PFSK-1 (cell line): Measurements from ENCODE around the gene HHIPL2.

ENCODE experiments used
- FOXP2 ChIP-seq: optimal IDR thresholded peaks from 2 replicates; pipeline ENCODE3; 2011; ENCODE audit warnings: borderline replicate concordance, control low read depth, inconsistent platforms; ENCODE audit not compliant: insufficient read depth; ENCODE audit errors: extremely low read length, extremely low read depth
- POLR2AphosphoS5 ChIP-seq: IDR thresholded peaks from 2 replicates; pipeline ENCODE4 v1.6.1; 2012; ENCODE audit warnings: low read depth, mild to moderate bottlenecking, control low read depth, low read length, moderate library complexity
- SIN3A ChIP-seq: IDR thresholded peaks from 2 replicates; pipeline ENCODE4 v1.6.1; 2012; ENCODE audit warnings: mild to moderate bottlenecking, low read length, moderate library complexity, borderline replicate concordance; ENCODE audit not compliant: insufficient read depth
- TAF1 ChIP-seq: IDR thresholded peaks from 2 replicates; pipeline ENCODE4 v1.6.1; 2012; ENCODE audit warnings: low read length, control low read depth, borderline replicate concordance; ENCODE audit not compliant: insufficient read depth
- TF ChIP-seq, protein P1 (sequence below), 2 experiments: IDR thresholded peaks; 2 replicates each; pipeline versions ENCODE4 v1.6.1 to v1.8.0; 2011 to 2012; ENCODE audit warnings: low read depth in 2 of 2, low read length in 2 of 2, control low read depth in 1 of 2, inconsistent platforms in 1 of 2, mild to moderate bottlenecking in 1 of 2, moderate library complexity in 1 of 2; ENCODE audit not compliant: insufficient read depth in 1 of 2

Gene HHIPL2

DNA sequence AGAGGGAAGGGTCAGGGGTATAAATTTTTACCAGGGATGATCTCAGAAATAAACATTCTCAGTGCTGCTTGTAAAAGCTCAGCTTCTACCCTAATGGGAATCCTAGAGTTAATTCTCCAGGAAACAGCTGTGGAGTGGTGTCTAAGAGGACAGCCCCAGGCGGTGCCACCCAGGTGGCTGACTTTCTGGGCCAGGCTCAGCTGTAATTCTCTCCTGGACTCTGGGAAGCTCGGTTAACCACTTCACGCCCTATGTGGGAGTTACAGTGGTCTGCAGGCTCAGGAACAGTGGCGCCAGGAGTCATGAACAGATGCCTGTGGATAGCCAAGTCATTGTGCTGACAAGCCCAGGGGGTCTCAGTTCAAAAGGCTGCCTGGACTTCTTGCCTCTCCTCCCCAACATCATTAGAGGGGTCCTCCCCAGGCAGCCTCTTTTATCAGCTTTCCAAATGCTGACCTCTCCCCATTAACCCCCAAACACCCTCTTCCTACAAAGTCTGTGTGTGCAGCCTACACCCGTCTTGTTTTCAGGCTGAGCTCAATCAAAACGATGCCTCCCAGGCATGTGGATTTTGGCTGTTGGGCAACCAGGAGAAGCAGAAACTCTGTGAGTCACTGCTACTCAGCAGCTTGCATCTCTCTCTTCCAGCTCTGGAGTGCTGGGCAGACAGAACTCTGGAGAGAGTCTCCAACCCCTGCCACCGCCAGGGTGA lies 1.2 kb downstream of the HHIPL2 start:
- no peak for TF ChIP-seq POLR2AphosphoS5
- 0 out of 2 replicates have a peak, but pooled peaks have one; percentile 34 for TF ChIP-seq SIN3A

DNA sequence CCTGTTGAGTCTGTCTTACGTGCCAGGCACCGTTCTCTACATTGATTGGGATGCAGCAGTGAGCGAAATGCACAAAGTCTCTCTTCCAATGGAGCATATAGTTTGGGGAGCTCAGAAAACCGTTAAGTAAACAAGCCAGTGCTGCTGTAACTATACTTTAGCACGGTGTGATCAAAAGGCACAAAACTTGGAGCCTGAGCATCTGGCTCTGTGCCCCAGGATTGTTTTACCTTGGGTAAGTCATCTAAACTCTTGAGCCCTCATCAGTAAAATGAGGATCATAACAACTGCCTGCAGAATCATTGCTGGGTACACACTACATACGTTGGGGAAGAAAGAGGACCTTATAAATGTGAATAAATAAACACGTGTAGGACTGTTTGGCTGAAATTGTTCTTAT lies 1.8 kb downstream of the HHIPL2 start:
- TF ChIP-seq, protein P1, sequence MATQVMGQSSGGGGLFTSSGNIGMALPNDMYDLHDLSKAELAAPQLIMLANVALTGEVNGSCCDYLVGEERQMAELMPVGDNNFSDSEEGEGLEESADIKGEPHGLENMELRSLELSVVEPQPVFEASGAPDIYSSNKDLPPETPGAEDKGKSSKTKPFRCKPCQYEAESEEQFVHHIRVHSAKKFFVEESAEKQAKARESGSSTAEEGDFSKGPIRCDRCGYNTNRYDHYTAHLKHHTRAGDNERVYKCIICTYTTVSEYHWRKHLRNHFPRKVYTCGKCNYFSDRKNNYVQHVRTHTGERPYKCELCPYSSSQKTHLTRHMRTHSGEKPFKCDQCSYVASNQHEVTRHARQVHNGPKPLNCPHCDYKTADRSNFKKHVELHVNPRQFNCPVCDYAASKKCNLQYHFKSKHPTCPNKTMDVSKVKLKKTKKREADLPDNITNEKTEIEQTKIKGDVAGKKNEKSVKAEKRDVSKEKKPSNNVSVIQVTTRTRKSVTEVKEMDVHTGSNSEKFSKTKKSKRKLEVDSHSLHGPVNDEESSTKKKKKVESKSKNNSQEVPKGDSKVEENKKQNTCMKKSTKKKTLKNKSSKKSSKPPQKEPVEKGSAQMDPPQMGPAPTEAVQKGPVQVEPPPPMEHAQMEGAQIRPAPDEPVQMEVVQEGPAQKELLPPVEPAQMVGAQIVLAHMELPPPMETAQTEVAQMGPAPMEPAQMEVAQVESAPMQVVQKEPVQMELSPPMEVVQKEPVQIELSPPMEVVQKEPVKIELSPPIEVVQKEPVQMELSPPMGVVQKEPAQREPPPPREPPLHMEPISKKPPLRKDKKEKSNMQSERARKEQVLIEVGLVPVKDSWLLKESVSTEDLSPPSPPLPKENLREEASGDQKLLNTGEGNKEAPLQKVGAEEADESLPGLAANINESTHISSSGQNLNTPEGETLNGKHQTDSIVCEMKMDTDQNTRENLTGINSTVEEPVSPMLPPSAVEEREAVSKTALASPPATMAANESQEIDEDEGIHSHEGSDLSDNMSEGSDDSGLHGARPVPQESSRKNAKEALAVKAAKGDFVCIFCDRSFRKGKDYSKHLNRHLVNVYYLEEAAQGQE (IDR thresholded peaks at IDR 0.05; ENCODE audit: insufficient read depth in 1 of 2, low read depth in 2 of 2, low read length in 2 of 2): no peak
- no peak for TF ChIP-seq POLR2AphosphoS5
- no peak for TF ChIP-seq TAF1
- no peak for TF ChIP-seq FOXP2
- no peak for TF ChIP-seq SIN3A

DNA sequence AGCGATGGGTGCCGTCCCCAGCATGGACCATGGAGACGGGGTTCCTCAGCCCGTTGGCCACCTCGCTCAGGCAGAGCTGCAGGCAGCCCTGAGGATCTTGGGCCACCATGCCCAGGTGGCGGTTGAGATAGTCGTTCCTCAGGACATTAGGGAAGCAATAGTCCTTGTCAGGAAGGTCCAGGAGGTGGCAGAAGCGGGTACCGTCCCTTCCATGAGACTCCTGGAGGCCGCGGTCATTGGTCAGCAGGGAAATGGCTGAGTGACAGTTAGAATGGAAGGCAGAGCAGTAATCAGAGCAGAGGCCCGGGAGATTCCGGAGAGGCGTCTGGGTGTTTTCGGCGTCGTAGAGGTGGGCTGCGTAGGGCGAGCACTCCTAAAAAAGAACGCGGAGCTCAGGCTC lies 4.1 kb downstream of the HHIPL2 start:
- no peak for TF ChIP-seq POLR2AphosphoS5
- TF ChIP-seq FOXP2: no peak
- TF ChIP-seq, protein P1 (IDR thresholded peaks at IDR 0.05; ENCODE audit: insufficient read depth in 1 of 2, low read depth in 2 of 2, low read length in 2 of 2): no peak
- no peak for TF ChIP-seq SIN3A
- no peak for TF ChIP-seq TAF1

DNA sequence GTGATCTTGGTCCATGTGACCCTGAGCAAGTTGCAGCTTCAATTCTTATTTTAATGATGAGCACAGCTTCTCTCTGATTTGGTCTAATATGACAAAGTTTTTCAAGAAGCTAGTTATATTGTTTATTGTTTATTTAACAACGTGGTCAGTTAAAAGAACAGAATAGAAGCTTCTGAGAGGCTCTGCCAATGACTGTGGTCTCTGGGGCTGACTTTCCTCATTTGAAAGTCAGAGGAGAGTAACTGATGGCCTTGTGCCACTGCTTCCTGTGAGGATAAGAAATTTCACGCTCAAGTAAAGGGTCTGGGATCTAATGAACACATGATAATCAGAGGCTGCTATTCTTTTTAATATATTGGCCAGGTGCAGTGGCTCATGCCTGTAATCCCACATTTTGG lies 7.3 kb downstream of the HHIPL2 start:
- TF ChIP-seq SIN3A: no peak
- TF ChIP-seq, protein P1 (IDR thresholded peaks at IDR 0.05; ENCODE audit: insufficient read depth in 1 of 2, low read depth in 2 of 2, low read length in 2 of 2): no peak
- no peak for TF ChIP-seq FOXP2
- TF ChIP-seq TAF1: no peak
- no peak for TF ChIP-seq POLR2AphosphoS5

DNA sequence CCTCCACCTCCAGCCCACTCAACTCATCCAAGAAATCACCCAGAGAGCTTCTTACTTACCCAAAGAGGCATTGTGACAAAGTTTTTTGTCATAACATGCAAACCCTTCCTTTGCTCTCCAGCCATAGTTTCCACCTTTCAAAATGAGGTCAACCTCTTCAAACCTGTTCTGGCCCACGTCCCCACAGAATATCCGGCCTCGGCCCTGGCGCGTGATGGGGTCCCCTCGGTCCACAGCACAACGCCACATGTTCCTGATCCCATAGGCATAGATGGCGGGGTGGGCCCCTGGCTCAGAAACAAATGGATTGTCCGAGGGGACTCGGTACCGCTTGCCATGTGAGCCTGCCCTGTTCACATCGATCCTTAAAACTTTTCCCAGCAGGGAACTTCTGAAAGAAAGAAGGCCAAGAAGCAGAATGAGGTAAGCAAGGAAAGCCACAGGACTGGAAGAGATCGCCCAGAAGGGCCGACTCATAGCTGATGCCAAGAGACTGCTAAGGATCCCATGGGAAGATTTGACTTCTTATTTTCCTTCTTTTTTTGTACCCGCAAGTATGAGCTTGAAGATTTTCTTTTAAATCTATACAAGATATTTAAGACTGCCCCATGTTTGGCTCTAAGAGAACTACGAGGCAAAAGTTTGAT lies 7.8 kb downstream of the HHIPL2 start:
- TF ChIP-seq POLR2AphosphoS5: no peak
- no peak for TF ChIP-seq FOXP2
- TF ChIP-seq, protein P1 (IDR thresholded peaks at IDR 0.05; ENCODE audit: insufficient read depth in 1 of 2, low read depth in 2 of 2, low read length in 2 of 2): no peak
- TF ChIP-seq TAF1: no peak
- no peak for TF ChIP-seq SIN3A
